GM18907 (cell line): ENCODE data around the gene TRMT11.
"Not testable (repeated sequence)": the region's sequence is repeated elsewhere in the genome, so short reads cannot be mapped to it uniquely, and the experiment has no call there.

ENCODE experiments used
- ATAC-seq: cut with Tn5 transposase; IDR thresholded peaks from one replicate; pipeline ENCODE4 v1.9.1; 2021; ENCODE audit warnings: mild to moderate bottlenecking, moderate library complexity; ENCODE audit not compliant: unreplicated experiment

Gene TRMT11

GRCh38 chr6:125986301-125987025, at the start of gene TRMT11:
Gene TRMT11 (plus strand): TSS chr6:125986540. CDS start chr6:125986551, 11 bp downstream.
- peak; percentile 97 for ATAC-seq

- ATAC-seq, result no peak
These were observed 47.3 kb upstream of the TRMT11 start for GRCh38 chr6:125939026-125939425.

- no peak for ATAC-seq
These were observed 46.5 kb upstream of the TRMT11 start for GRCh38 chr6:125939791-125940190.

GRCh38 chr6:125940247-125941041, 45.9 kb upstream of the TRMT11 start:
- ATAC-seq, result no peak

- ATAC-seq, result no peak
These were observed 43.4 kb upstream of the TRMT11 start for GRCh38 chr6:125942672-125943527.

GRCh38 chr6:125943528-125944433, 42.6 kb upstream of the TRMT11 start:
- no peak for ATAC-seq

GRCh38 chr6:125944434-125944816, 41.9 kb upstream of the TRMT11 start:
- no peak for ATAC-seq

GRCh38 chr6:125944896-125945295, 41.4 kb upstream of the TRMT11 start:
- ATAC-seq, result no peak

GRCh38 chr6:125945378-125946141, 40.8 kb upstream of the TRMT11 start:
- no peak for ATAC-seq

- ATAC-seq, result no peak
These were observed 38.7 kb upstream of the TRMT11 start for GRCh38 chr6:125947615-125948014.

GRCh38 chr6:125948455-125948854, 37.9 kb upstream of the TRMT11 start:
- ATAC-seq, result no peak

GRCh38 chr6:125949069-125949468, 37.3 kb upstream of the TRMT11 start:
- ATAC-seq, result no peak

GRCh38 chr6:125950293-125950692, 36.0 kb upstream of the TRMT11 start:
- no peak for ATAC-seq

GRCh38 chr6:125950716-125951115, 35.6 kb upstream of the TRMT11 start:
- ATAC-seq, result not testable (repeated sequence)

- ATAC-seq, result no peak
These were observed 35.0 kb upstream of the TRMT11 start for GRCh38 chr6:125951323-125951722.

- no peak for ATAC-seq
These were observed 33.4 kb upstream of the TRMT11 start for GRCh38 chr6:125952764-125953501.

- no peak for ATAC-seq
These were observed 32.9 kb upstream of the TRMT11 start for GRCh38 chr6:125953502-125953875.

GRCh38 chr6:125954735-125955339, 31.5 kb upstream of the TRMT11 start:
- no peak for ATAC-seq
